Immature natural killer cell (primary cell): Measurements from ENCODE around the gene PRKCQ. TPM values are rescaled to one million over a fixed set of nuclear protein-coding genes. Genes with fewer than 3 reads are reported as not detected.

Experiments
- DNase-seq, 3 donors: peaks; one replicate each; pipeline ENCODE4 v3.0.0; 2022; ENCODE audit warnings: mixed read lengths in 1 of 3
- H3K27ac Mint-ChIP-seq, 6 donors: one replicate each; pipeline ENCODE4 v1.8.0; 2020; ENCODE audit warnings: mixed read lengths in 6 of 6, mild to moderate bottlenecking in 5 of 6, inconsistent platforms in 4 of 6, moderate library complexity in 3 of 6
- H3K27me3 Mint-ChIP-seq, 3 donors: one replicate each; pipeline ENCODE4 v1.8.0; 2020 to 2021; ENCODE audit warnings: low read depth in 3 of 3, mild to moderate bottlenecking in 3 of 3, mixed read lengths in 3 of 3, moderate library complexity in 3 of 3, inconsistent platforms in 1 of 3
- H3K36me3 Mint-ChIP-seq, 3 donors: one replicate each; pipeline ENCODE4 v1.8.0; 2020; ENCODE audit warnings: mixed read lengths in 3 of 3, inconsistent platforms in 2 of 3, mild to moderate bottlenecking in 2 of 3
- H3K4me1 Mint-ChIP-seq, 2 donors: one replicate each; pipeline ENCODE4 v1.8.0; 2020; ENCODE audit warnings: inconsistent platforms in 2 of 2, mild to moderate bottlenecking in 2 of 2, mixed read lengths in 2 of 2, moderate library complexity in 1 of 2
- H3K4me3 Mint-ChIP-seq, 5 donors: one replicate each; pipeline ENCODE4 v1.8.0; 2020; ENCODE audit warnings: mild to moderate bottlenecking in 5 of 5, mixed read lengths in 5 of 5, inconsistent platforms in 3 of 5, moderate library complexity in 3 of 5
- H3K9me3 Mint-ChIP-seq, 6 donors: one replicate each; pipeline ENCODE4 v1.8.0; 2020; ENCODE audit warnings: mild to moderate bottlenecking in 6 of 6, mixed read lengths in 6 of 6, inconsistent platforms in 4 of 6, moderate library complexity in 3 of 6
- polyA plus RNA-seq, 3 donors: library from polyadenylated mRNA; unstranded; fragments of 300-500 nt; fragmentation: Illumina TruSeq; gene quantifications; one replicate each; pipeline ENCODE4 v1.2.3, GENCODE V29; 2021

PRKCQ gene
- polyA plus RNA-seq, 3 donors from 2014 or later = 20.2 to 46.5 (median 36.5) TPM

- peaks cover 4 to 9% (median 7%) of the 10 kb centered on the region in 3 donors for H3K36me3 Mint-ChIP-seq
- no peak for DNase-seq
- H3K27me3 Mint-ChIP-seq = peaks cover 2 to 8% (median 3%) of the 10 kb centered on the region in 3 donors
- H3K9me3 Mint-ChIP-seq = no peaks in the 10 kb centered on the region
- H3K4me3 Mint-ChIP-seq = peak overlapping the region; percentile 67 to 90 (median 72)
- peaks cover 93 to 95% of the 10 kb centered on the region in 2 donors for H3K4me1 Mint-ChIP-seq
- H3K27ac Mint-ChIP-seq = peak overlapping the region; percentile 91 to 98 (median 94)
Measured at GRCh38 chr10:6558759-6559461, 21.2 kb downstream of the PRKCQ start.

GRCh38 chr10:6558272-6558671 lies 21.8 kb downstream of the PRKCQ start:
- Mint-ChIP-seq H3K4me3 (peak overlapping the region; percentile 67 to 90 (median 72)), H3K4me1 (peaks cover 91 to 95% of the 10 kb centered on the region in 2 donors), H3K9me3 (no peaks in the 10 kb centered on the region), H3K36me3 (peaks cover 4 to 12% (median 7%) of the 10 kb centered on the region in 3 donors), H3K27me3 (peaks cover 2 to 5% (median 3%) of the 10 kb centered on the region in 3 donors), H3K27ac (peak overlapping the region; percentile 91 to 98 (median 94))
- DNase-seq = peak; percentile 44 to 66 (median 53)

- peaks cover 77 to 92% of the 10 kb centered on the region in 2 donors for H3K4me1 Mint-ChIP-seq
- peaks cover 2 to 3% (median 3%) of the 10 kb centered on the region in 3 donors for H3K27me3 Mint-ChIP-seq
- no peak overlapping the region for H3K4me3 Mint-ChIP-seq
- no peaks in the 10 kb centered on the region for H3K9me3 Mint-ChIP-seq
- no peak for DNase-seq
- H3K36me3 Mint-ChIP-seq = peaks cover 4 to 12% (median 12%) of the 10 kb centered on the region in 3 donors
- peak overlapping the region in 4 of 6 donors; percentile 49 to 77 (median 66) for H3K27ac Mint-ChIP-seq
Measured at GRCh38 chr10:6553937-6554336, 26.1 kb downstream of the PRKCQ start.

- no peaks in the 10 kb centered on the region for H3K27me3 Mint-ChIP-seq
- H3K4me1 Mint-ChIP-seq = peaks cover 78 to 80% of the 10 kb centered on the region in 2 donors
- peak overlapping the region; percentile 88 to 98 (median 91) for H3K4me3 Mint-ChIP-seq
- peaks cover 0 to 4% (median 0%) of the 10 kb centered on the region in 3 donors for H3K36me3 Mint-ChIP-seq
- DNase-seq = peak; percentile 35 to 59 (median 44)
- H3K27ac Mint-ChIP-seq = peak overlapping the region; percentile 98 to 100 (median 99)
- no peaks in the 10 kb centered on the region for H3K9me3 Mint-ChIP-seq
Measured at GRCh38 chr10:6543431-6544005, 36.6 kb downstream of the PRKCQ start.

- Mint-ChIP-seq H3K4me3 (peak overlapping the region; percentile 88 to 98 (median 91)), H3K4me1 (peaks cover 80 to 84% of the 10 kb centered on the region in 2 donors), H3K27ac (peak overlapping the region; percentile 98 to 100 (median 99)), H3K9me3 (no peaks in the 10 kb centered on the region), H3K36me3 (peaks cover 0 to 4% (median 0%) of the 10 kb centered on the region in 3 donors), H3K27me3 (no peaks in the 10 kb centered on the region)
- peak in 2 of 3 donors; percentile 24 to 38 for DNase-seq
Measured at GRCh38 chr10:6542999-6543430, 37.1 kb downstream of the PRKCQ start.

GRCh38 chr10:6539833-6540232 lies 40.2 kb downstream of the PRKCQ start:
- DNase-seq = no peak
- Mint-ChIP-seq H3K36me3 (no peaks in the 10 kb centered on the region), H3K9me3 (no peaks in the 10 kb centered on the region), H3K27me3 (no peaks in the 10 kb centered on the region), H3K27ac (peak overlapping the region; percentile 4 to 84 (median 74)), H3K4me3 (no peak overlapping the region), H3K4me1 (peaks cover 90 to 93% of the 10 kb centered on the region in 2 donors)

GRCh38 chr10:6537770-6538169 lies 42.3 kb downstream of the PRKCQ start:
- Mint-ChIP-seq H3K36me3 (no peaks in the 10 kb centered on the region), H3K4me1 (peaks cover 79 to 87% of the 10 kb centered on the region in 2 donors), H3K4me3 (peak overlapping the region in 1 of 5 donors; percentile 12), H3K27me3 (no peaks in the 10 kb centered on the region), H3K27ac (peak overlapping the region in 4 of 6 donors; percentile 13 to 63 (median 52)), H3K9me3 (no peaks in the 10 kb centered on the region)
- DNase-seq = no peak

- no peak overlapping the region for H3K4me3 Mint-ChIP-seq
- peaks cover 79 to 87% of the 10 kb centered on the region in 2 donors for H3K4me1 Mint-ChIP-seq
- H3K9me3 Mint-ChIP-seq = no peaks in the 10 kb centered on the region
- peak overlapping the region in 5 of 6 donors; percentile 30 to 74 (median 61) for H3K27ac Mint-ChIP-seq
- H3K36me3 Mint-ChIP-seq = no peaks in the 10 kb centered on the region
- H3K27me3 Mint-ChIP-seq = peaks cover 0 to 2% (median 0%) of the 10 kb centered on the region in 3 donors
- DNase-seq = no peak
Measured at GRCh38 chr10:6536102-6536501, 44.0 kb downstream of the PRKCQ start.

GRCh38 chr10:6535156-6535764 lies 44.8 kb downstream of the PRKCQ start:
- Mint-ChIP-seq H3K9me3 (no peaks in the 10 kb centered on the region), H3K27me3 (peaks cover 0 to 2% (median 2%) of the 10 kb centered on the region in 3 donors), H3K4me3 (no peak overlapping the region), H3K27ac (peak overlapping the region in 5 of 6 donors; percentile 4 to 72 (median 65)), H3K4me1 (peaks cover 79 to 87% of the 10 kb centered on the region in 2 donors), H3K36me3 (no peaks in the 10 kb centered on the region)
- DNase-seq = no peak

- no peaks in the 10 kb centered on the region for H3K9me3 Mint-ChIP-seq
- H3K4me3 Mint-ChIP-seq = peak overlapping the region in 2 of 5 donors; percentile 42 to 89
- H3K36me3 Mint-ChIP-seq = peaks cover 0 to 4% (median 0%) of the 10 kb centered on the region in 3 donors
- H3K27ac Mint-ChIP-seq = peak overlapping the region; percentile 96 to 99 (median 97)
- H3K4me1 Mint-ChIP-seq = peaks cover 82 to 94% of the 10 kb centered on the region in 2 donors
- peaks cover 0 to 5% (median 2%) of the 10 kb centered on the region in 3 donors for H3K27me3 Mint-ChIP-seq
- DNase-seq = no peak
Measured at GRCh38 chr10:6532321-6532720, 47.8 kb downstream of the PRKCQ start.

GRCh38 chr10:6530966-6531365 lies 49.1 kb downstream of the PRKCQ start:
- Mint-ChIP-seq H3K4me1 (peaks cover 85 to 94% of the 10 kb centered on the region in 2 donors), H3K36me3 (peaks cover 10 to 16% (median 12%) of the 10 kb centered on the region in 3 donors), H3K9me3 (no peaks in the 10 kb centered on the region), H3K27me3 (peaks cover 0 to 5% (median 5%) of the 10 kb centered on the region in 3 donors), H3K4me3 (peak overlapping the region; percentile 83 to 93 (median 89)), H3K27ac (peak overlapping the region; percentile 96 to 99 (median 97))
- DNase-seq = peak in 2 of 3 donors; percentile 13 to 30

GRCh38 chr10:6530211-6530840 lies 49.8 kb downstream of the PRKCQ start:
- Mint-ChIP-seq H3K4me3 (peak overlapping the region; percentile 83 to 93 (median 89)), H3K9me3 (no peaks in the 10 kb centered on the region), H3K4me1 (peaks cover 84 to 94% of the 10 kb centered on the region in 2 donors), H3K27me3 (peaks cover 0 to 5% (median 5%) of the 10 kb centered on the region in 3 donors), H3K27ac (peak overlapping the region; percentile 96 to 99 (median 97)), H3K36me3 (peaks cover 15 to 22% (median 16%) of the 10 kb centered on the region in 3 donors)
- peak; percentile 75 to 83 (median 76) for DNase-seq
